ENCODE results near the gene FBP2. TPM values are rescaled to one million over a fixed set of nuclear protein-coding genes. Genes with fewer than 3 reads are reported as not detected.

Gene FBP2
- total and polyA plus RNA-seq, 10 of the 15 experiments (the other 5 are each of a cell fraction or from before 2014, with no cell fraction given), result 0.07 to 1.1 (median 0.12) TPM; not detected in 6

DNA sequence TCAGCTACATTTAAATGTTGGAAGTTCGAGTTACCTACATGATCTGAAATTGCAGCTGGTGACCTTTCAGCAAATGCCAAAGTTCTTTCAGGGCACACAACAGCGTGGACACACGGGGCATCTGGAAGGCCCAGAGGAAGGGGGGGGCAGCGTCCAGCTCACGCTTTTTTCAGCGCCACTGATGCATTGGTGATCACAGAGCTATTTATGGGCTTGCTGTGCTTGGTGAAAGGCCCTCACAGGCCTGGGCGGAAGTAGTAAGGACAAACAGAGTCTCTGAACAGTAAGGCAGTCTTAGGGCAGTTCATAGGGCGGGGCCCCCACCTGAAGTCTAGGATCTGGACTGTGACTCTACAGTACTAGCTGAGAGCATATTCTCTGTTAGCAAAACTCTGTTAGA lies 6.6 kb upstream of the FBP2 start:
- intact Hi-C loops (cut with micrococcal nuclease; ENCODE audit: unreplicated experiment), result no loop called here
- Histone ChIP-seq H3K9ac (ENCODE audit: control insufficient read depth, insufficient read depth, low read length) (no peak overlapping the region), H3K4me2 (ENCODE audit: control insufficient read depth, insufficient read depth) (no peak overlapping the region)

More for the DNA sequence above, 6.6 kb upstream of the FBP2 start:
- no peaks in the 10 kb centered on the region for H3K4me1 ChIP-seq (ENCODE audit: control insufficient read depth, insufficient read depth, low read length)
- no peak overlapping the region for H3K4me3 ChIP-seq
- RAD21 ChIA-PET (ENCODE audit: unreplicated experiment), result interaction anchor here (2.0 kb wide), 1 partner anchor 45 kb away, joined by 6 read pairs; the partner anchor contains the start of gene PCAT7
- DNase-seq (ENCODE audit: low read depth, low spot score) (no peak), ATAC-seq (no peak), FAIRE-seq (no peak)
- CTCF ChIA-PET, result interaction anchor here (0.6 to 1.3 kb wide), 5 partner anchors 14 to 82 kb away, joined by 3 to 7 read pairs (median 3); partner anchors contain the start of gene PCAT7
- no peaks in the 10 kb centered on the region for H3K79me2 ChIP-seq (ENCODE audit: control insufficient read depth, insufficient read depth, low read length)
- no peak overlapping the region for H3K27ac ChIP-seq (ENCODE audit: control insufficient read depth, insufficient read depth)
- POLR2A ChIA-PET, result no interaction called here
- TF ChIP-seq NR2F1 (conservative IDR thresholded peaks at IDR 0.05) (no peak), SMAD1 (IDR thresholded peaks at IDR 0.05; ENCODE audit: low read depth, partially characterized antibody) (no peak), EZH2 (IDR thresholded peaks at IDR 0.05; ENCODE audit: borderline replicate concordance, control insufficient read depth, low read depth, low read length) (no peak), SUPT20H (IDR thresholded peaks at IDR 0.05; ENCODE audit: borderline replicate concordance, control insufficient read depth, low read depth, low read length) (no peak), NRF1 (conservative IDR thresholded peaks at IDR 0.05; ENCODE audit: low read depth, low read length) (no peak), CHD4 (IDR thresholded peaks at IDR 0.05) (no peak), CREB1 (IDR thresholded peaks at IDR 0.05; ENCODE audit: low read depth) (no peak), NFXL1 (IDR thresholded peaks at IDR 0.05; ENCODE audit: borderline replicate concordance) (no peak), HDAC2 (IDR thresholded peaks at IDR 0.05) (no peak), NR2C2 (IDR thresholded peaks at IDR 0.05; ENCODE audit: borderline replicate concordance, control insufficient read depth, insufficient read length, low read depth) (no peak), EED (IDR thresholded peaks at IDR 0.05; ENCODE audit: low read depth) (no peak)
- TF ChIP-seq, protein P1, sequence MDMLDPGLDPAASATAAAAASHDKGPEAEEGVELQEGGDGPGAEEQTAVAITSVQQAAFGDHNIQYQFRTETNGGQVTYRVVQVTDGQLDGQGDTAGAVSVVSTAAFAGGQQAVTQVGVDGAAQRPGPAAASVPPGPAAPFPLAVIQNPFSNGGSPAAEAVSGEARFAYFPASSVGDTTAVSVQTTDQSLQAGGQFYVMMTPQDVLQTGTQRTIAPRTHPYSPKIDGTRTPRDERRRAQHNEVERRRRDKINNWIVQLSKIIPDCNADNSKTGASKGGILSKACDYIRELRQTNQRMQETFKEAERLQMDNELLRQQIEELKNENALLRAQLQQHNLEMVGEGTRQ (IDR thresholded peaks at IDR 0.05; ENCODE audit: borderline replicate concordance, low read depth, low read length), result no peak
- TF ChIP-seq, protein P2, sequence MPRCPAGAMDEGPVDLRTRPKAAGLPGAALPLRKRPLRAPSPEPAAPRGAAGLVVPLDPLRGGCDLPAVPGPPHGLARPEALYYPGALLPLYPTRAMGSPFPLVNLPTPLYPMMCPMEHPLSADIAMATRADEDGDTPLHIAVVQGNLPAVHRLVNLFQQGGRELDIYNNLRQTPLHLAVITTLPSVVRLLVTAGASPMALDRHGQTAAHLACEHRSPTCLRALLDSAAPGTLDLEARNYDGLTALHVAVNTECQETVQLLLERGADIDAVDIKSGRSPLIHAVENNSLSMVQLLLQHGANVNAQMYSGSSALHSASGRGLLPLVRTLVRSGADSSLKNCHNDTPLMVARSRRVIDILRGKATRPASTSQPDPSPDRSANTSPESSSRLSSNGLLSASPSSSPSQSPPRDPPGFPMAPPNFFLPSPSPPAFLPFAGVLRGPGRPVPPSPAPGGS (IDR thresholded peaks at IDR 0.05; ENCODE audit: borderline replicate concordance, insufficient read depth, low read depth, low read length, poor library complexity, severe bottlenecking), result no peak
- TF ChIP-seq, protein P3, sequence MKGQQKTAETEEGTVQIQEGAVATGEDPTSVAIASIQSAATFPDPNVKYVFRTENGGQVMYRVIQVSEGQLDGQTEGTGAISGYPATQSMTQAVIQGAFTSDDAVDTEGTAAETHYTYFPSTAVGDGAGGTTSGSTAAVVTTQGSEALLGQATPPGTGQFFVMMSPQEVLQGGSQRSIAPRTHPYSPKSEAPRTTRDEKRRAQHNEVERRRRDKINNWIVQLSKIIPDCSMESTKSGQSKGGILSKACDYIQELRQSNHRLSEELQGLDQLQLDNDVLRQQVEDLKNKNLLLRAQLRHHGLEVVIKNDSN (IDR thresholded peaks at IDR 0.05; ENCODE audit: borderline replicate concordance, extremely low read length, insufficient read depth, low read depth, low read length), result no peak
- no peaks in the 10 kb centered on the region for H3K36me3 ChIP-seq (ENCODE audit: control insufficient read depth in 2 of 2, insufficient read depth in 2 of 2, low read length in 1 of 2)
- H2AFZ ChIP-seq (ENCODE audit: control insufficient read depth, low read depth, low read length), result no peak overlapping the region
- no peaks in the 10 kb centered on the region for H3K9me3 ChIP-seq (replicated peaks; ENCODE audit: control insufficient read depth, insufficient read depth, low read length)
- in situ Hi-C loops (cut with MboI), result no loop called here
- SMC1A ChIA-PET (ENCODE audit: uncharacterized antibody, unreplicated experiment), result interaction anchor here (0.8 to 1.0 kb wide), 2 partner anchors 20 to 46 kb away, joined by 3 to 4 read pairs; partner anchors contain the start of gene PCAT7
- H3K27me3 ChIP-seq (replicated peaks in 1 of 2; ENCODE audit: control insufficient read depth in 2 of 2, insufficient read depth in 2 of 2, low read length in 1 of 2), result no peaks in the 10 kb centered on the region
- no peaks in the 10 kb centered on the region for H4K20me1 ChIP-seq (ENCODE audit: control insufficient read depth, insufficient read depth)
- no TSS peak for BruUV-seq (replicated peaks)
- 46% methylated on average over 8 of the region's 8 CpGs for WGBS (ENCODE audit: insufficient coverage, insufficient replicate concordance, low lambda C conversion rate, missing lambda C conversion rate)
